Epithelial cell of esophagus (primary cell): Measurements from ENCODE around the gene CASKIN2.

ENCODE experiments used
- DNase-seq: peaks from one replicate; pipeline ENCODE4 v3.0.0; 2010; ENCODE audit warnings: low read depth
- H3K4me3 ChIP-seq: 2 replicates; pipeline ENCODE4 v1.5.1; 2011; ENCODE audit warnings: mild to moderate bottlenecking, low read length, control low read depth
- CTCF ChIP-seq: IDR thresholded peaks from 2 replicates; pipeline ENCODE4 v1.5.1; 2011; ENCODE audit warnings: low read depth, mild to moderate bottlenecking, low read length, control low read depth, inconsistent platforms; ENCODE audit not compliant: insufficient read depth; ENCODE audit errors: missing control alignments

Gene CASKIN2

GRCh38 chr17:75498726-75499213 is 16.6 kb downstream of the CASKIN2 start:
- DNase-seq, result peak; percentile 26
- no peak overlapping the region for H3K4me3 ChIP-seq
- TF ChIP-seq CTCF, result no peak

DNA sequence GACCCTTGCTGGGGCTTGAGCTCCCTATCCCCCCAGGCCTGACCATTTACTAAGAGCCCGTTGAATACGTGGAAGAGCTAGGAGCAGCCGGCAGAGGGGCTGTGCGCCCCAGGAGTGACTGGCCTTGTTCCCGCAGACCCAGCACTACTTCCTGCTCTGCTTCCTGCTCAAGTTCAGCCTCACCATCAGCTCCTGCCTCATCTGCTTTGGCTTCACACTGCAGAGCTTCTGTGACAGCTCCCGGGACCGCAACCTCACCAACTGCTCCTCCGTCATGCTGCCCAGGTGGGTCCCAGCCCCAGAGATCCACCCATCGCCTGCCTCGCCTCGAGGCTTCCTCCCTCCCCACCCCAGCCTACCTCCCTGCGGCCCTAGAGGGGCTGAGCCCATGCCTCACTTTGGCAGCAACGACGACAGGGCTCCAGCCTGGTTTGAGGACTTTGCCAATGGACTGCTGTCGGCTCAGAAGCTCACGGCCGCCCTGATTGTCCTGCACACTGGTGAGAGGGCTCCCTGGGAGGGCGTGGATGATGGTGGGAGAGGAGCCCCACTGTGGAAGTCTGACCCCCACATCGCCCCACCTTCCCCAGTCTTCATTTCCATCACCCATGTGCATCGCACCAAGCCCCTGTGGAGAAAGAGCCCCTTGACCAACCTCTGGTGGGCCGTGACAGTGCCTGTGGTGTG is 17.2 kb downstream of the CASKIN2 start:
- no peak for TF ChIP-seq CTCF
- no peak for DNase-seq

GRCh38 chr17:75496005-75496404 is 19.3 kb downstream of the CASKIN2 start:
- TF ChIP-seq CTCF, result no peak
- no peak overlapping the region for H3K4me3 ChIP-seq
- DNase-seq, result no peak

More for the DNA sequence above, 17.2 kb downstream of the CASKIN2 start:
- no peak overlapping the region for H3K4me3 ChIP-seq

DNA sequence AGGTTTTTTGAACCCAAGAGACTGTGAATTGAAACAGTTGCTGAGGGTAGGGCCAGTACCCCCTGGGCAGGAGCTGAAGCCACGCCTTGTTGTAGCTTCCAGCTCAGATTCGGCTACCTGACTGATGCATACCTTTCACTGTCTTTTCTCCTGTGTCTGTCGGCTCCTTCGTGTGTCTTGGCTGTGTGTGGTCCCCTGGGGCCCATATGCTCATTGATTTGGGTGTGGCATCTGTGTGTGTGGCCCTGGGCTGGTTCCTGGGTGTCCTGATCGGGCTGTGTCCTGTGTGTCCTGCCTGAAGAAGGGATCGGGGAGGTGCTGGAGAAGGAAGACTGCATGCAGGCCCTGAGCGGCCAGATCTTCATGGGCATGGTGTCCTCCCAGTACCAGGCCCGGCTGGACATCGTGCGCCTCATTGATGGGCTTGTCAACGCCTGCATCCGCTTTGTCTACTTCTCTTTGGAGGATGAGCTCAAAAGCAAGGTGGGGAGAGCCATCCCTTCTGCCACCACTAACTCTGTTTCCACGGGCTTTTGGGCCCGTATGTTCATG is 20.9 kb downstream of the CASKIN2 start:
- no peak for TF ChIP-seq CTCF
- H3K4me3 ChIP-seq, result no peak overlapping the region
- no peak for DNase-seq

GRCh38 chr17:75493476-75494129 is 21.7 kb downstream of the CASKIN2 start:
- no peak overlapping the region for H3K4me3 ChIP-seq
- no peak for TF ChIP-seq CTCF
- no peak for DNase-seq

DNA sequence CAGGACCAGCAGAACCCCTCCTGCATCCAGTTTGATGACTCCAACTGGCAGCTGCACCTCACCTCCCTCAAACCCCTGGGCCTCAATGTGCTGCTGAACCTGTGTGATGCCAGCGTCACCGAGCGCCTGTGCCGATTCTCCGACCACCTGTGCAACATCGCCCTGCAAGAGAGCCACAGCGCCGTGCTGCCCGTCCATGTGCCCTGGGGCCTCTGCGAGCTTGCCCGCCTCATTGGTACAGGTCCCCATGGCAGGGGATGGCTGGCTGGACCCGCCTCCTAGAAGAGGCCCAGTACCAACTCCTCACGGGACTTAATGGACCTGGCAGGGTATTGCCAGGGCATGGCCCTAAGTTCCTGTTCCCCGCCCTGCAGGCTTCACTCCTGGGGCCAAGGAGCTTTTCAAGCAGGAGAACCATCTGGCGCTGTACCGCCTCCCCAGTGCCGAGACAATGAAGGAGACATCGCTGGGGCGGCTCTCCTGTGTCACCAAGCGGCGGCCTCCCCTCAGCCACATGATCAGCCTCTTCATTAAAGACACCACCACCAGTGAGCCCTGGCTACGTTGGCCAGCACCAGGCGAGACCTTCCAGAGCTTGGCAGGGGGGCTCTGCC is 22.7 kb downstream of the CASKIN2 start:
- DNase-seq, result no peak
- no peak for TF ChIP-seq CTCF
- no peak overlapping the region for H3K4me3 ChIP-seq
